HG03139 (cell line): ENCODE results near the gene GJB3.
"Not testable (repeated sequence)": the region's sequence is repeated elsewhere in the genome, so short reads cannot be mapped to it uniquely, and the experiment has no call there.

Experiments used
- ATAC-seq: cut with Tn5 transposase; IDR thresholded peaks from one replicate; pipeline ENCODE4 v1.9.1; 2021; ENCODE audit not compliant: unreplicated experiment

GJB3 gene

DNA sequence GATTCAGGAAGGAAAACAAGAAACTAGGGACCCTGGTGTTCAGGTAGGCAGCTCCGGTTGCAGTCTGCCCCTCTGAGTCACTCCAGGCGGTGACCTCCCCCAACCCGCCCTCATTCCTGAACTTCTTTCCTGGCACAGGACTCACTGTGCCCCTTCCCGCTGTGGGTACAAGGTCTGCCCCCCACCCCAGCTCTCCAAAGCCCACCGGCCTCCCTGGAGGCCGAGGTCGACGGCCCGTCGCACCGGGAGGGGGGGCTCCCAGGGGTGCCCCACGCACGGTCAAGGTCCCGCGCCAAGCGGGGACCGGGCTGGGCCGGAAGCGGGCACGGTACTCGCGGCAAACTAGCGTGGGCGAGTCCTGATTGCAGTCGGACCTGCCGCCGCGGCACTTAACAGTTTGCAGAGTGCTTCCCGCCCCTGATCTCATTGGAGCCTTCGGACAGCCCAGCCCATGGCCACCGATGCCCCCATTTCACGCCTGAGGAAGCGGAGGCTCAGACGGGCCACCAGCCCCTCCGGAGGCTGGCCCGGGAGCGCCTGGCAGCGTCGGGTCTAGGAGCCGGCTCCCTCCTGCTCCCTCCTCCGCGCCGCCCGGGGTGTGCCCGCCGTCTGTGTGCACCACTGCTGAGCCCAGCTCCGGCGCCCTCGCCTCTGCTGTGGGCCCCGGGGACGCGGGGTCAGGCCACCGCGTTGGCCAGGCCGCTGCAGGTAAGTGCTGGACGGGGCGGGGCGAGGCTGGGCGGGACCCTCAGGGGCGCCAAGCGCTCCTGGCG is at the start of gene GJB3:
TSS of gene GJB3 (plus strand) at position 144 of the 773 bp plus-strand sequence. CDS start 3,549 bp downstream, outside the sequence.
- ATAC-seq: no peak

DNA sequence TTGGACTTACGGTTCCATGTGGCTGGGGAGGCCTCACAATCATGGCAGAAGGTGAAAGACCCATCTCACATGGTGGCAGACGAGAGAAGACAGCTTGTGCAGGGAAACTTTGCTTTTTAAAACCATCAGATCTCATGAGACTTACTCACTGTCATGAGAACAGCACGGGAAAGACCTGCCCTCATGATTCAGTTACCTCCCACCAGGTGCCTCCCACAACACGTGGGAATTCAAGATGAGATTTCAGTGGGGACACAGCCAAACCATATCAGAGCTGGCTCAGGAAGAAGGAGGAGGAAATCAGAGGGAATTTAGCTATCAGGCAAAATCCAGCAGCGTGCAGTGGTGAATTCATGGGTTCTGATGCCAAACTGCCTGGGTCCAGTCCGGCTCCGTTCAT is 48.2 kb upstream of the GJB3 start:
- ATAC-seq: not testable (repeated sequence)

DNA sequence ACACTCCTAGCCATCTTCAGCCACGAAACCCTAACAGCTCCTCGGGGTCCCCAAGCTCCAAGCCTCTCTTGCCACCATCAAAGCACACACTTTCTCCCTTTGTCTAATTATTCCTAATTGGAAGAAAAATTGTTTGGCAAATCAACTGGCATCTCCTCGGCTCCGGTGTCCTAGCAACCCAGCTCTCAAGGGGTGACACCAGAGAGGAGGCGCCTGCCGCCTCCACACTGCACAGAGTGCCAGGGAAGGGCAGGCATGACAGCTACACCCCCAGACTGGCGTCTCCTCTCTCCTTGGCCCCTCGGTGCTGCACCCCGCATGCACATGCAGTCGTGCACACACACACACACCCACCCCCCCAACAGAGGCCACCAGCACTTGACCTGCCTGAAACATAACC is 44.3 kb upstream of the GJB3 start:
- ATAC-seq: no peak

DNA sequence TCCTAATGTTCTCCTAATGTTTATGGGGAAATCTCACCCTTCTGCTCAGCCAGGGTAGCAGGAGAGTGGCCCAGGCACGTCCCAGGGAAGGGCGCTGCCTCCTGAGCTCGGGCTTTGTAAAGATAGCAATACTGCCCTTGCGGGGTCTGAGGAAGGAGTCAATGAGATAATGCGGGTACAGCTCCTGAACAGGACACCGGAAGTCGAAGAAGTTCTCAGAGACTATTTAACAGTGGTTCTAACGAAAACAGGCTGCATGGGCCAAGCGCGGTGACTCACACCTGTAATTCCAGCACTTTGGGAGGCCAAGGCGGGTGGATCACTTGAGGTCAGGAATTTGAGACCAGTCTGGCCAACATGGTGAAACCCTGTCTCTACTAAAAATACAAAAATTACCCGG is 43.8 kb upstream of the GJB3 start:
- not testable (repeated sequence) for ATAC-seq

DNA sequence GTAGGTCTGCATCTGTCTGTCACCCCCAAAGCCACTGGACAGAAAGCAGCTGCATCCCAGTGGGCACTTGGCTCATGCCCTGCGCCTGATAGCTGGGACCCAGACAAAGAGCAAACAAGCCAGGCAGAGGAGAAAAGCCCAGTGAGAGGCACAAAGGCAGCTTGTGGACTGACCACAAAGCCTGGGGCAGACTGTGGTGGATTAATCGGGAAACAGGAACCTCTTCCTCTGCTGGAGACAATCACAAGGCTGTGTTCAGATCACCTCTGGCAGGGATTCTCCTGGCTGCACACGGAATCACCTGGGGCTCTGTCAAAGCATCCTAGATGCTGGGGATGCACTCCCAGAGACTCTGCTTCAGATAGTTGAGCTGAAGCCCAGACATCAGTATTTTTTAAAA is 41.4 kb upstream of the GJB3 start:
- ATAC-seq: no peak

DNA sequence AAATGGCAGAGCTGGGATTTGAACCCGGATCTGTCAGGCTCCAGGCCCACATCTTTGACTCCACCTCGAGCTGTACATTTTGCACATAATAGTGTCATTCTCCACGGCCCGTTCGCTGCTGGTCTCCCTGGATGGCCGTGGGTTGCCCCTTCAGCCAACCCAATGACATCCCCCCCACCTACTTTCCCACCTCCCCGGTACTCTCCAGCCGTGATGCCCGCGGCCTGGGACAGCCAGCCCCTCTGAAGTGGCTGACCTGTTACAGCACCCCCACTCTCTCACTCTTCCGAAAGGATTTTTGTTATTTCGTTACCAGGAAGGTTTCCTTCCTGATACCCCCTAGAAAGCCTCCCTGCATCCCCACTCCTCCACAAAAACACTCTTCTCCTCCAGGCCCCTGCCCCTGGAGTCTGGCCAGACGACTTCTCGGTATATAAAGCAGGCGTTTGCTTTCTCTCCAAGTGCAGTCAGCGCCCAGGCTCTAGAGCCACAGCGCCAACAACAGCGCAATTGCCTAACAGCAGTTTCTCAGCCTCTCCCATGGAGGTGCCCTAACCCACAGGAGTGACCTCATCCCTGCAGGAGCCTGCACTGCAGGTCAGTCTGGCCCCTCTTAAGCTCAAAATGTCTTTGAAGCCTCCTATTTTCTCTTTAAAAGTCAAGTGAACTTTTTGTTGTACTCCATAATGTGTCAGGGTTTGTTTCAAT is 40.7 kb upstream of the GJB3 start:
- no peak for ATAC-seq

DNA sequence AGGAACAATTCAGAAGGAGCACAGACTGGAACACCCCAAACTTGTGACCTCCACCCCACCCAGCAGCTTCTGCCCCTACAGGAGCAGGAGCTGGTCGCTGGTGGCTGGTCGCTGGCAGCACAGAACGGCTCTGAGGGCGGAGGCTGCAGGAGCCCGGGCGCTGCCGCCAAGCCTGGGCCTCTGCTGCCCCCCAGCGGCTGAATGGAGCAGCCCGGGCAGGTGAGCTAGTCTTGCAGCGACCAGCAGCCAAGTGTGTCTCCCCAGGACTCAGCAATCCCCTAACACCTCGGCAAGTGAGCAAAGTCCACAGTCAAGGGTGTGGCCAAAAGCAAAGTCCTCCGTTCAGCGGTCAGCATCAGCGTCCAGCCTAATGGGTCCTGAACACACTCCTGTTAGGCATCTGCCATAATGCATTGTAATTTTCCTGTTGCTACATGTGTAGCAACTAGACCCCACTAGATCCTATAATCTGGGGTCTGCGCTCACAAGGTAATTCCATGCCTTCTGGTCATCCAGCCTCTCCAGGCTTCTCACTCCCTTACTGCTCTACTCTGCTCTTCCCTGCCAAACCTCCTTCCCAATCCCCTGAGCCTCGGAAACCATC is 38.2 kb upstream of the GJB3 start:
- peak; percentile 88 for ATAC-seq

DNA sequence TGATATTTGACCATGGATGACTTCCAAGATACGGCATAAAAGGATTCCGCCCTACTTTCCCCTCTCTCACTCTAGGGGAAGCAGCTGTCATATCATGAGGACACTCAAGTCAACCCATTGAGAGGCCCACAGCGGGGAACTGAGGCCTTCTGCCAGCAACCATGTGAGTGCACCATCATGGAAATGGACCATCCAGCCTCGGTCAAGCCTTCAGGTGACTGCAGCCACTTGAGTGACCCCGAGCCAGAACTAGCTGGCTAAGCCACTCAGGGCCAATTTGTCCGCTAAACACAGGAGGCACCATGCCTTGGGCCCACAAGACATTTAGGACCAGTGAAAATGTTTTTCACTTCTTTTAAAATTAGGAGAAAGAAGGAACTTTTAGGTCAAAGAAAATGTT is 37.2 kb upstream of the GJB3 start:
- ATAC-seq: no peak

DNA sequence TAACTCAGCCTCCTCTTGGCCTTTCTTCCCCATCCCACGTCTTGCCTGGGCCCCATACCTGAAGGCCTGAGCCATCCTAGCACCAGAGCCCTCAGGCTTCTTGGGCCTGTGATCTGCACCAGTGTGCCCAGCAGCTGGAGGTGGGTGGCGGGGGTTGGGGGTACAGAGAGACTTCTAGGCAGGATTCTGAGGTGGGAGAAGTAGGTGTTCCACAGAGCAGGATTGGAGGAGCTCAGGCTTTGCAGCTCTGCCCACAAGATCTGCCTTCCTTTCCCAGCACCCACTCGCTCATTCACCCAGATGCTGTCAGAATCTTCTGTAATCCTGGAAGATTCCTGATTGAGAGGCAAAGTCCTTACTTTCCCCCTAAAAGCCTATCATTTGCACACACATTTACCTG is 36.2 kb upstream of the GJB3 start:
- ATAC-seq: no peak

DNA sequence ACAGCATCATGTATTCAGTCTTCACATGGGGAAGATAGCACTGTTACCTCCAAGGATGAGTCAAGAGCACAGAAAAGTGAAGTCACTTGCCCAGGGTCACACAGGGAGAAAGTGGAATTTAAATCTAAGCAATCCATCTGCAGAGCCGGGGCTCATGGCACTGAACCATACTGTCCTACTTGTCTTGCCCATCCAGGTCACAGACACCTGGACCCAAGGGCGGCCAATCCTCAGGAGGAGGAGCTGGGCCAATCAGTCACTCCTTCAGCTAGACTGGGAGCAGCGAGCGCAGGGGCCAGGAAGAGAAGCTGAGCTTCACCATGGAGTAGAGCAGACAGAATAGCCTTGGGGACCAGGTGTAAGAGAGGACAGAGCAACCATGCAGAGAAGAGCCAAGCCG is 35.3 kb upstream of the GJB3 start:
- ATAC-seq: no peak

DNA sequence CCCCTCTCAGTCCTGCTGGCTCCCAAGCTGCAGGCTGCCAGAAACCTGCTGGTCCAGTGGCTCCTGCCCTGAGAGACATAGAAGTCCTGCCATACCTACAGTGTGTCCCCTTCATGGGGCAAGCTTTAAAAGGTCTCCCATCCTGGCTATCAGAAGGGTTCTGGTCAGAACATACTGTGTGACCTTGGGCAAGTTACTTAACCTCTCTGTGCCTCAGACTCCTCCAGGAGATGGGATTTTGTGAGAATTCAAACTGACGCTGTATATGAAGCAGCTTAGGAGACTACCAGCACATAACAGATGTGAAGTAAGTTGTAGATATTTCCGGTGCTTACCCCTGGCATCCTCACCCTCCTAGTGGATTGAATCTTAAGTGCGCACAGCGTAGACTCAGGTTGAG is 34.9 kb upstream of the GJB3 start:
- ATAC-seq: no peak

DNA sequence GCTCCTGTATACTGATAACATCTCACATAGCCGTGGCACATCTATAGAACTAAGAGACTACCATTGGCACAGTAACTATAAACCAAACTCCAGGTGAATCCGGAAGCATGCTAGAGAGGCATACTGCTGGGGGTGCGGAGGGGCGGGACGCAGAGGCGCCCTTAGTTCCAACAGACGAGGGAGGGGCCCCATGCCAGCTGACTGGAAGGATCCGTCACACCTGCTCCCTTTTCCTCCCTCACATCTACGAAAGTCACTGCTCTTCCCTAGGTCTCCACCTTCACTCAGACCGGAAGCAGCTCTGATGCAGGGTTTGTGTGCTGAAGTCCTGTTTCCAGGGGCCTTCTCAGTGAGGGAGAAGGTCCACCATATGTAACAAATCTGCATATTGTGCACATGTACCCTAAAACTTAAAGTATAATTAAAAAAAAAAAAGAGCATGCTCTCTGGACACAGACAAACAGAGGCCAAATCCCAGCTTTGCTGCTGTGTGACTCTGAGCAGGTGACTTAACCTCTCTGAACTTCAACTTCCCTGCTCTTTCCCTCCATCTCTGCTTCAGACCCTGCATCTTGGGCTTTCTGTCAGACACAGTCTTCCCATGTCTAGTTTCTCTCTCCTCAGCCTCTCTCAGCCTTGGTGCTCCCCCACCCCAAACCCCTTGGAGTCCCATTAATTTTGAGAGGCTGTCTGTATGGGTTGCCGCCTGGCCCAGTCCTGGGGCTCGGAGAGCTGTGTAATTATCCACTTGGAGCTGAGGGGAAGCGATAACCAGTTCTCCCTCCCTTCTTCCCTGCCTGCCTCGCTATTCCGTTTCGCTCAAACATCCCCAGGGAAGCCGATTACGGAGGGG is 34.0 kb upstream of the GJB3 start:
- no peak for ATAC-seq

DNA sequence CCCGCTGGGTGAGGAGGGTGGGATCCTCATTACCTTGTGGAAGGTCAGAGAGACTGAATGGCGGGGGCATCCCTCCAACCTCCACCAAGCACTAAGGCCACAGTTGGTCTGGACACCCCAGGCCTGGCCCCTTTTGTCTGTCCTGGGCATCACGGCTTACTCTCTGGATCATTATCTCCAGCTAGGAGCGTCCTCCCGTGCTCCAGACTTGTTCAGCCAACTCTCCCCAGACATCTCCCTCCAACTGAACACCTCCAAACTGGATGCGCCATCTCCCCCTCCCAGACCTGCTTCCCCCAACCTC is 33.4 kb upstream of the GJB3 start:
- ATAC-seq: no peak

DNA sequence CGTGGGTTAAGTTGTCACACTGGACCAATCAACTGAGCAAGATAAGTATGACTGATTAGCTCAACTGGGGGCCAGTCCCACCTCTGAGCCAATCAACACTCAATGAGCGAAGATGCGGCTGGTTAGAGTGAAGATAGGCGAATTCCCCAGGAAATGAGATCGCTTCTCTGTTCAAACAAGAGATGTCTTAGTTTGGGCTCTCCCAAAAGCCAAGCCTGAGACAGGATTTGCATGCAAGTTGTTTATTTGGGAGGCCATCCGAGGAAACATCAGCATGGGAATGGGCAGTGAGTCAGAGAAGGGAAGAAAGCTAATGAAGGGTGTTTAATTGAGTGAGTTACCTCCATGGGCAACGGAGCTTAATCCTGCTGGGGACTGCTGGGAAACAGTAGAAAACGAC is 31.0 kb upstream of the GJB3 start:
- no peak for ATAC-seq

DNA sequence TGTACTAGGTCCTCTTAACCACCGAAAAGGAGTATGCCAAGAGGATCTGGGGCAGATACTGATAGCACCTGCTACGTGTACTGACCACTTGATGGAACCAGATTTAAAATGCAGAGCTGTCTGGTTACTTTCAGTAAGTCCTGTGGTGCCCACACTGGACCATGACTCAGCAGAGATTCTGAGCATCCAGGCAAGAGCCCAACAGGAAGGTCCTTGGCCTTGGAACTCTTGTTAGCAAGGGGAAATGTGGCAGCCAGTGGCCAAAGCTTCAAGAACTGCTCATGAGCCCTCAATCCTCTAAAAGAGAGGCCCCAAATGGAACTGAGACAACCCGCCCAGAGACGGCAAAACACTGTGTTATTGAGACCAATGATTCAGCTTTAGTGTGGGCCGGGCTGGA is 30.4 kb upstream of the GJB3 start:
- ATAC-seq: no peak

DNA sequence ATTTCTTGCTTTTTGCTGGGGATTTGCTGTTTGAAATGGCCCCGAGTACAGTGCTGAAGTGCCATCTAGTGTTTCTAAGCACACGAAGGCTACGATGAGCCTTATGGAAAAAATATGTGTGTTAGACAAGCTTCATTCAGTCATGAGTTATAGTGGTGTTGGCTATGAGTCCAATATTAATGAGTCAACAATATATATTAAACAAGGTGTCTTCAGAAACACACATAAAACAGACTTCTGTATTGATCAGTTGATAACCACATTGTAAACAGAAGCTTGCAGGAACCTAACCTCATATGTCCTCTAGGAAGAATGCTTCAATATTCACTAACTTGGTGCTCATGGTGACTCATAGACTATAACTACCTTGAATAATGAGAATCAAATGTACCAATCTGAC is 27.9 kb upstream of the GJB3 start:
- no peak for ATAC-seq

DNA sequence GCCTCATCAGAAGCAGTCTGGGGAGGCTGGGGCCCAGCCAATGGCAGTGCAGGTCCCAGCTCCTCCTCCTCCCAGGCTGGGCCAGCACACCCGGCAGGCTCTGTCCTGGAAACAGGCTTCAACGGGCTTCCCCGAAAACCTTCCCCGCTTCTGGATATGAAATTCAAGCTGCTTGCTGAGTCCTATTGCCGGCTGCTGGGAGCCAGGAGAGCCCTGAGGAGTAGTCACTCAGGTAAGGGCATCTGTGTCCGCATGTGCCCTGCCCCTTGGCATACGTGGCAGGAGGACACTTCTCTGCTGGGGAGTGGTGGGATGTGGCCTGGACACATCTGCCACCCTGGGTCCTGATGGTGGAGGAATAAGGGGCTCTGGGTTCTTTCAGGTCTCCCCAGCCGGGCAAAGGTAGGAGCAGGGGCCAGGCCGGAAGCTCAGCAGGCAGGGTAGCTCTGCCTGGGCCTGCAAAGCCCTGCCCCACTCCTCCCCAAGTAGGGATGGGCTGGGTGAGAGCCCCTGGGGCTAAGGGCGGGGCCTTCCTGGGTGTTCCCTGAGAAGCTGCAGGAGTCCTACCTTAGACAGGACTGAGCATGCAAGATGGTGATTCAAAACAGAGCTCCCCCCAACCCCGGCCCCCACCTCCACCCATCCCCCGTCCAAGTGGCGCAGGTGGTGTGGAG is 25.9 kb upstream of the GJB3 start, which contains the start of gene GJB5:
TSS of gene GJB5 (plus strand) at position 84 of the 674 bp plus-strand sequence. CDS start 2,284 bp downstream, outside the sequence.
- ATAC-seq: no peak

DNA sequence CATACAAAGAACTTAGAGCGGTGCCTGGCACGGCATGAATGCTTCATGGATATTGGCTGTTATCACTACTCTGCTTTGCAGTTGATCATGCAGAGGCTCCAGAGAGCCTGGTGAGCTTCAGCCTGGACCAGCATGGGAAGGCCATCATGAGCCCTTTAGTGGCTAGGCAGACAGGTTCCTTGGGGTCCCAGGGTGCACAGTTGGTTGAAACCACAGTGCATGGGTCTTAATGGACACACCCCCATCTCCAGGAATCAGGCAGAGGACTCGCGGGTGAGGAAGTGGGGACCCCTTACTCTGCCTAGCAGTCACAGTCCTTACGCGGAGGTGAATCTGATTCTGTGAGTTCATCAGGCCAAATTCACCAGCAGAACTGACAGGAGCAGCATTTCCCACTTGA is 25.1 kb upstream of the GJB3 start:
- ATAC-seq: no peak

DNA sequence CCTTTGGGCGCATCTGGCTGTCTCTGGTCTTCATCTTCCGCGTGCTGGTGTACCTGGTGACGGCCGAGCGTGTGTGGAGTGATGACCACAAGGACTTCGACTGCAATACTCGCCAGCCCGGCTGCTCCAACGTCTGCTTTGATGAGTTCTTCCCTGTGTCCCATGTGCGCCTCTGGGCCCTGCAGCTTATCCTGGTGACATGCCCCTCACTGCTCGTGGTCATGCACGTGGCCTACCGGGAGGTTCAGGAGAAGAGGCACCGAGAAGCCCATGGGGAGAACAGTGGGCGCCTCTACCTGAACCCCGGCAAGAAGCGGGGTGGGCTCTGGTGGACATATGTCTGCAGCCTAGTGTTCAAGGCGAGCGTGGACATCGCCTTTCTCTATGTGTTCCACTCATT is 23.6 kb upstream of the GJB3 start:
- ATAC-seq: no peak

DNA sequence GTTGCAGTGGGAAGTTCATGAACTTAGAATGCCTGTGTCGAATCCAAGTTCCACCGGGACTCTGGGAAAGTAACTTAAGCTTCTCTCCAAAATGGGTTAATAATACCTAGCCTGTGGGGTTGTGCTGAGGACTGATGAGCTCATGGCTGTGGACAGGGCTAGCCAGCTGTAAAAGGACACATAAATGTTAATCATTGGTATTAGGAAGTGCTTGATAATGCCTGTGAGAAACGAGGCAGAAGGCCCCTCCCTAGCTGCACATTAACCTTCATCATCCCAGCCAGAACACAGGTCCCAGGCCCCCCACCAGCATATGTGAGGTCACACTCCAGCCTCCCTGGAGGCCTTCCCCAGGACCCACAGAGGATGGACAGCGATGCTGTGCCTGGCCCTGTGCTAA is 22.3 kb upstream of the GJB3 start:
- ATAC-seq: no peak
